CD4-positive, alpha-beta T cell treated with Interleukin-12 subunit alpha and Interleukin-12 subunit beta, for 1 hour (primary cell): ENCODE measurements around the gene CACNA2D3.

Experiments
- DNase-seq: peaks from one replicate; pipeline ENCODE4 v3.0.0-alpha.2; 2020

CACNA2D3 gene

GRCh38 chr3:54173371-54173770 is 51.0 kb downstream of the CACNA2D3 start:
- no peak for DNase-seq

DNA sequence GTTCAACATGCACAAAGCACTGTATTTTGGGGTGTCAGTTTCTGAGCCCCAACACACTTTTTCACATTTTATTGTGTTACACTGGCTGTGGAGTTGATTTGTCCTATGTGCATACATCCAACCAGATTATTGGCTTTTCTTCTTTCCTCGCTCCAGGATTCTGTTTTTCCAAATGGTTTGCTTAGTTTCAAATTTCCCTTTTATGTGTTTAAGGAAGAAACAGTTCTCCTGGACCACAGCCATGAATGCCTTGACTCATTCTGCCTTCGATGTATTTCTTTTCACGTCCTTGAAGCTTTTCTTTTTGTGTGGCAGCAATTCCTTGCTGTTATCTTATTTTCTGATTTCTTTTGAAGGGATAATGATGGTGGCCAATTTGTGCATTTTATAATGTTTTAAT is 53.8 kb downstream of the CACNA2D3 start:
- DNase-seq, result no peak

DNA sequence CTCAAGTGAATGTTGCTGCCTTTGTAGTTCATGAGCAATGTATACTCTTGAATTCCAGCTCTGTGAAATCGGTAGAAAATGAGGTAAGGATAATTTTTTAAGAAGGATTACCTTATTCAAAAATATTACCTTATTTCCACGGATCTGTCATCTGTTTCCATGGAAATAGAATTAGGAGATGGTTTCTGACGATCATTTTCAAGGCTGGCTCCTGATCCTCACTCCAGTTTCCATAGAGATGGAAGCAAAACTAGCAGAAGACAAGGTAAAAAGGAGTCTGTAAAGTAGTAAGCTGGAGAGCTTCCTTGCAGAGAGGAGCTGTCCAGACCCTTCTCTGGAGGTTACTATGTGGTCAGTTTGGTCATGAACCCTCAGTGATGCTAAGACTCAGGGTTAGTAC is 55.5 kb downstream of the CACNA2D3 start:
- no peak for DNase-seq

- DNase-seq, result no peak
Measured at GRCh38 chr3:54178376-54178775, 56.0 kb downstream of the CACNA2D3 start.

DNA sequence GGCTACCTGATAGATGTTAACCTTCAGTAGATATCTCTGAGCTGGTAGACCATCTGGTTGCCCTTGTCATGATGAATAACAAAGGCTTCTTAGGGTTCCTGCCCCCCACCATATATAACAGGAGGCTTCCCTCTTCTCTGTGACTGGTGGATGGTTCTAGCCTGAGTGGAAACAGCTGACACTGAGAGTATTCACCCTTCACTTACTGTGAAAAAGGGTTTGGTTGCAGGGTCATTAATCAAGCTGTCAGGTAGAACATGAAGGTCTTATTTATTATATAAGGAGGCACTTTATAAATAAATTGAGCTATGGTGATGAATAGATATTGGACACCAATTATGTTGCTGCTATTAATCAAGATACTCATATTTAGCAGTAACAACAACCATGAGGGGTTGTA is 58.6 kb downstream of the CACNA2D3 start:
- no peak for DNase-seq

- DNase-seq, result no peak
Measured at GRCh38 chr3:54182242-54182641, 59.9 kb downstream of the CACNA2D3 start.

DNA sequence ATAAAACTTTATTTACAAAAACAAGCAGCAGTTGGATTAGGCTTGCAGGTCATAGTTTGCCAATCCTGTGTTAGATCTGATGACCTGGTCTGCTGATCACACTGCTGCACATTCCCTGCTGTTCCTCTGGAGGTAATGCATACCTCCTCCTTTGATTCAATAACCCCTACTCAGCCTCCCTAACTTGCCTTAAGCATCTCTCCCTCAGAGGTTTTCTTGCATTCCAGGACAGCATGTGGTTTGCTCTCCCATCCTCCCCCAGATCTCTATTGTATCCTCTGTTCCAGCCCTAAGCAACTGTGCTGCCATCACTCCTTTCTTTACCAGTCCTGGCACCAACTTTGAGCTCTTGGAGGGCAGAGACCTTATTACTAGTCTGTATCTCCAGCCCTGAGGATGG is 63.4 kb downstream of the CACNA2D3 start:
- no peak for DNase-seq

GRCh38 chr3:54188176-54188791 is 65.9 kb downstream of the CACNA2D3 start:
- DNase-seq, result peak; percentile 5

DNA sequence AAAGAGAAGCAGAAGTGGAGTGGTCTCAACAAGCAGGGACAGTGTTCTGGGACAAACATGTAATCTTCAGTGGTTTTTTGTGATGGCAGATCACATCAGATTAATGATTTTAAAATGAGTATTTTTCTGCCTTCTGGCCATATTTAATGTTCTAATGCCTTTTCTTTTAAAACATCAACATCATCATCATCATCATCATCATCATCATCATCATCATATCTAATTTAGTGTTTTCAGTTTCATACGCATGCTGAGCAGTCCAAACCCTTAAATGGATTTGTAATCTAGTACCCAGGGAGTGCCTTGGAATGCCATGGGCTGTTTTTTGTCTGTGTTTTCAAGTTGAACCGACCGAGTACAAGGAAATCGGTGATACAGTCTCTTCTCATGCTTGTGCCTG is 68.9 kb downstream of the CACNA2D3 start:
- no peak for DNase-seq

DNA sequence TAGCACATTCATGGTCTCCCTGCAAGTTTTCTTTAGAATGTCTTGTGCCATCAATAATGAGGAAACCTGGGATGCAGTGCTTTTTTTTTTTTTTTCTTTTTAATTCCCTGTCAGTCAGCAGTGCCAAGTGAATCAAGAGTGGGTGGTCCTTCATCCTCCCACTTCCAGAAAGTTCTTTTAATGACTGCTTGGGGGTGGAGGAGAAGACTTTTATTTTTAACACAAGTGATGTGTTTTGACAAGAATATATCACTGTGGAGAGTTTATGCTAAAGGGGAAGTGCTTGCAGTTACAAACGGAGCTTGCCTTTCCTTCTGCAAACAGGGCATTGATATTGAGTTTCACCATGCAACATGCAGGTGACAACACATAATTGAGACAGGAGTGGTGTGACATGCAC is 69.7 kb downstream of the CACNA2D3 start:
- no peak for DNase-seq

DNA sequence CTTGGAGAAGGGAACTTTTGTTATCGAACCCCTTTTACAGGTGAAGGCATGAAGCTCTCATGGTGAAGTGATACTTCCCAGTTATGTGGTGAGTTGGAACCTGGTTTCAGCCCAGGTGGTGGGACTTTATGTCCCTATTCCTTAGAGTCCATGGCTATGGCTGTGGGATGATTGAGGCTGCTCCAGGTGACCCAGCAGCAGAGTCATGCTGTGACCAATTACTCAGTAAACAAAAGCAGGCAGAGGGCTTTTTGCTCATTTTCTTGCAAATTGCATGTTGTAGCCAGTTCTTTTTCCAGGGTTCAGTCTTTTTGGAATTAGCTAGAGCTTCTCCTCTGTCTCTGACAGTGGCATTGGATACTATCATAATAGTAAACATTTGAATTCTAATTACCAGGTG is 70.7 kb downstream of the CACNA2D3 start:
- DNase-seq, result no peak

GRCh38 chr3:54196360-54196991 is 74.1 kb downstream of the CACNA2D3 start:
- DNase-seq, result no peak

DNA sequence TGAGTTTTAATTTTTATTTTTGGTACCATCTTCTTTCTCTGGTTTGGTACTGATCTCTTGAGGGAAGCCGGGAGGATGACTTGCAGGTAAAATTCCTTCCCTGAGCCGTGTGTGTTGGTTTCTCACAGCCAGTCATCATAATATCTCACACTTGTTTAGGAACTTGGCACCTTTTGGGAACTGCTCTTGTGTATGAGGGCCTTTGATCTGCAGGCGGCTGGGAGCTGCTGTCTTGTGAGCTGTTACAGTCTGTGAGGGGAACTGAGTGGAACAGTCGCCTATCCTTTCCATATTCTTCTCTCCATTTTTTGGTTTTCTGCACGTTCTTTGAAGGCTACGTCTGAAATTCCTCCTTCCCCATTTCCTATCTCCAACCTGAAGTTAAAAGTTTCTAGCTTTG is 75.2 kb downstream of the CACNA2D3 start:
- no peak for DNase-seq

DNA sequence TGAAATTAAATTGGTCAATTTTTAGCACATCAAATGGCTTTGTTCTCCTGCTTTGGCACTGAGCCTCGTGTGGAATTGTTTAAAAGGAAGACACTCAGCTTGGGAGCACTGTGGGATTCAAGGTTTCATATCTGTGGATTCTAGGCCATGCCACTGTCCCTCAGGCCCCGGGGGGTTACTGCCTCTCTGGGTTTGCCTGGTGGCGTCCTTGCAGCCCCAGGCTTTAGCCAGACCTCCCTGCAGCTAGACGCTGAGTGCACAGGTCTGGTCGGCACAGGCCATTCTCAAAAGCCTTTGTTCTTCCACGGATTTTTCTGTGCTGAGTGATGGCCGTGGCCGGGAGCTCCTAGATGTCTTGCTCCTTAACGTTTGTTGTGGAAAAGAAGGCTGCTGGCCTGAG is 76.2 kb downstream of the CACNA2D3 start:
- no peak for DNase-seq

DNA sequence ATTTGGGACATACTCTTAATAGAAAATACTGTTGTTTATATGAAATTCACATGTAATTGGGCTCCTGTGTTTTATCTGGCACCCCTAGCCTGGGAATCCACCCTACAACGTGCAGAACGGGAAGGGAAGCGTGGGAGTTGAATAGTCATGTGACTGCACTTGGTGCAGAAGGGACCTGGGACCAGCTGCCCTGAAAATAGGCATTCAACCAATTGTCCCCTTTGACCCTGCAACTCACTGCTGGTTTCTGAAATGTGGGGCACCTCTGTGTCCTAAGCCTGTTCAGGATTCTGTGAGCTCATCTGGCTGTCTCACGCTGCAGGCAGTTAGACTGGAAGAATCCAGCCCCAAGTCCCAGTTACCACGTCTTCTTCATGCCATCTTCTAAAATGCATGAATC is 79.7 kb downstream of the CACNA2D3 start:
- no peak for DNase-seq

DNA sequence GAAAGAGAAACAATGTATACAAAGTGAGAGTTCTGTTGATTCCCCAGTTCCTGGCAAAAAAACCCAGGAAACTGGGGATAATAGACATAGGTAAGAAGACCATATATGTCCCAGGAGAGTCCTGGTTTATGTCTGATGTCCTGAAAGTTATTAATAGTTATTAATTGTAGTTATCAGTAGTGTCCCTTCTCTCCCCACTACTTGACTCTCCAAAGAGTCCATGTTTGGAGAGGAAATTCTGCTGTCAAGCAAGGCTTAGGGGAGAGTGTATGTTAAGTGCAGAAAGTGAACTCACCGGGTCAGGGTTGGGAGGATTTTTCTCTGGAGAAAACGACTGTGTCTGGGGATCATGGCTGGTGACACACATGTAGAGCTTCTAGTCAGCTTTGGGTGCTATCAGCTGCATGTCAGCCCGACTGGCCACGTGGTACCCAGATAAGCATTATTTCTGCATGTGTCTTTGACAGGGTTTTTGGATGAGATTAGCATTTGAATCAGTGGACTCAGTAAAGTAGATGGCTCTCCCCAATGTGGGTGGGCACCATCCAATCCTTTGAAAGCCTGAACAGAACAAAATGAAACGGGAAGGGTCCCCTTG is 80.4 kb downstream of the CACNA2D3 start:
- no peak for DNase-seq

DNA sequence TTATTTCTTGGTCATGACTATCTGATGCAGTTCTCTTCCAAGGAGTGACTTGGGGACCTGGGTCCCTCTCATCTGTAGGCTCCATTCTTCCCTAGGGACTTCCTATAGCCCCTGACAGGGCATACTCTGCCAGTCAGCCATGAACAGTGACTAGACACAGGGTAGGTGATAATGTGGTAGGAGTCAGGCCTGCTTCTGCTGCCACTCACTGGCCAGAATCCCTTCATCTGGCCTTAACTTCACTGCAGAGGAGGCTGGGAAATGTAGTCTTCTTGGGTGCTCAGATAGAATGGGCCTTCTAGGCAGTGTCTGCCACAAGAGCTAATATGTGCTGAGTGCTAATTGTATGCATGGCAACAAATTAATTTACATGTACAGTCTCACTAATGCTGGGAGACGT is 84.5 kb downstream of the CACNA2D3 start:
- no peak for DNase-seq

- no peak for DNase-seq
Measured at GRCh38 chr3:54211097-54211496, 88.7 kb downstream of the CACNA2D3 start.

- DNase-seq, result no peak
Measured at GRCh38 chr3:54212723-54213122, 90.4 kb downstream of the CACNA2D3 start.

GRCh38 chr3:54213907-54214306 is 91.6 kb downstream of the CACNA2D3 start:
- no peak for DNase-seq

- DNase-seq, result no peak
Measured at GRCh38 chr3:54214845-54215244, 92.5 kb downstream of the CACNA2D3 start.

GRCh38 chr3:54215521-54215920 is 93.2 kb downstream of the CACNA2D3 start:
- DNase-seq, result no peak

DNA sequence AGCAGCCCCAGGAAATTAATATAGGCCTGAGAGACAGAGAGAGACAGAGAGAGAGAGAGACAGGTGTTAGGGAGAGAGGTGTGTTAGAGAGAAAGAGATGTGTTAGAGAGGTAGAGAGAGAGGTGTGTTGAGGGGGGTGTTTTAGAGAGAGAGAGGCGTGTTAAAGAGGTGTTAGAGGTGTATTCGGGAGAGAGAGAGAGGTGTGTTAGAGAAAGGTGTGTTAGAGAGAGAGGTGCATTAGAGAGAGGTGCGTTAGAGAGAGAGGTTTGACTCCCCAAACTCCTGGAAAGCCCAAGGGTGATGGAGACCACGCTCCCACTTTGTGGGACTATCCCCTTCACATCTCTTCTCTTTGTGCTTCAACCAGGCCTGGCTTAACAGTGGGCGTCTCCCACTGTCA is 95.5 kb downstream of the CACNA2D3 start:
- no peak for DNase-seq

DNA sequence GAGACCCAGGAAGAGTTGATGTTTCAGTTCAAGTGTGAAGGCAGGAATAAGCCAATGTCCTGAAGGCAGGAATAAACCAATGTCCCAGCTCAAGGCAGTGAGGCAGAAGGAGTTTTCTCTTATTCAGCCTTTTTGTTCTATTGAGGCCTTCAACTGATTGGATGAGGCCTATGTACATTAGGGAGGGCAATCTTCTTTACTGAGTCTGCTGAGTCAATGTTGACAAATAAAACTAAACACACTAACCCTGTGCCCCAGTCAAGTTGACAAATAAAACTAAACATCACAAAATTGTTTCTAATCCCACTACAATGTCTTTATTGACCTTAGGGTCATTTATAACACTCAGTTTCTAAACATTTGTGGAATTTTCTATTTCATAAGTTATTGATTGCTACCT is 100.0 kb downstream of the CACNA2D3 start:
- DNase-seq, result no peak

- no peak for DNase-seq
Measured at GRCh38 chr3:54223063-54223462, 100.7 kb downstream of the CACNA2D3 start.
